HEK293 (cell line): ENCODE data around the gene TIRAP.

Experiments used
- KLF1 ChIP-seq: fragments of 450-650 bp; formaldehyde crosslinking; IDR thresholded peaks from 2 replicates; pipeline ENCODE4 v1.5.1; 2016; ENCODE audit warnings: missing biosample characterization, missing genetic modification characterization
- REPIN1 ChIP-seq: fragments of 450-650 bp; formaldehyde crosslinking; IDR thresholded peaks from 2 replicates; pipeline ENCODE4 v1.5.1; 2017; ENCODE audit warnings: missing biosample characterization, missing genetic modification characterization, low read depth
- ZBTB1 ChIP-seq: fragments of 450-650 bp; formaldehyde crosslinking; IDR thresholded peaks from 2 replicates; pipeline ENCODE4 v1.5.1; 2016; ENCODE audit warnings: missing biosample characterization, missing genetic modification characterization
- ZNF133 ChIP-seq: fragments of 450-650 bp; formaldehyde crosslinking; IDR thresholded peaks from 2 replicates; pipeline ENCODE4 v1.5.1; 2016; ENCODE audit warnings: missing biosample characterization, missing genetic modification characterization
- ZNF24 ChIP-seq: fragments of 450-650 bp; formaldehyde crosslinking; IDR thresholded peaks from 2 replicates; pipeline ENCODE4 v1.5.1; 2016; ENCODE audit warnings: missing biosample characterization, missing genetic modification characterization
- ZNF274 ChIP-seq, 2 experiments: fragments of 200-500 bp in 1 of 2; fragments of 450-650 bp in 1 of 2; sonication (Bioruptor generic) in 1 of 2; formaldehyde crosslinking in 1 of 2; IDR thresholded peaks; 2 replicates each; pipeline versions ENCODE4 v1.5.1 to v1.6.1; 2014 to 2016; ENCODE audit warnings: borderline replicate concordance in 1 of 2, inconsistent platforms in 1 of 2, low read length in 1 of 2, missing biosample characterization in 1 of 2, missing genetic modification characterization in 1 of 2
- ZNF324 ChIP-seq: fragments of 450-650 bp; formaldehyde crosslinking; IDR thresholded peaks from 2 replicates; pipeline ENCODE4 v1.5.1; 2016; ENCODE audit warnings: missing biosample characterization, missing genetic modification characterization
- ZNF473 ChIP-seq: fragments of 450-650 bp; formaldehyde crosslinking; IDR thresholded peaks from 2 replicates; pipeline ENCODE4 v1.5.1; 2017; ENCODE audit warnings: missing biosample characterization, missing genetic modification characterization
- ZNF629 ChIP-seq: fragments of 450-650 bp; formaldehyde crosslinking; IDR thresholded peaks from 2 replicates; pipeline ENCODE4 v1.5.1; 2017; ENCODE audit warnings: missing biosample characterization, missing genetic modification characterization
- ZNF747 ChIP-seq: fragments of 450-650 bp; formaldehyde crosslinking; IDR thresholded peaks from 2 replicates; pipeline ENCODE4 v1.5.1; 2016; ENCODE audit warnings: missing biosample characterization, missing genetic modification characterization
- TF ChIP-seq, protein P1 (sequence below): fragments of 450-650 bp; formaldehyde crosslinking; IDR thresholded peaks from 2 replicates; pipeline ENCODE4 v1.5.1; 2016; ENCODE audit warnings: missing biosample characterization, missing genetic modification characterization
- TF ChIP-seq, protein P2 (sequence below): fragments of 450-650 bp; formaldehyde crosslinking; optimal IDR thresholded peaks from 2 replicates; pipeline ENCODE3; 2016; ENCODE audit warnings: missing biosample characterization, mild to moderate bottlenecking, missing genetic modification characterization
- TF ChIP-seq, protein P3 (sequence below): fragments of 450-650 bp; formaldehyde crosslinking; IDR thresholded peaks from 2 replicates; pipeline ENCODE4 v1.5.1; 2016; ENCODE audit warnings: missing biosample characterization, missing genetic modification characterization

DNA sequence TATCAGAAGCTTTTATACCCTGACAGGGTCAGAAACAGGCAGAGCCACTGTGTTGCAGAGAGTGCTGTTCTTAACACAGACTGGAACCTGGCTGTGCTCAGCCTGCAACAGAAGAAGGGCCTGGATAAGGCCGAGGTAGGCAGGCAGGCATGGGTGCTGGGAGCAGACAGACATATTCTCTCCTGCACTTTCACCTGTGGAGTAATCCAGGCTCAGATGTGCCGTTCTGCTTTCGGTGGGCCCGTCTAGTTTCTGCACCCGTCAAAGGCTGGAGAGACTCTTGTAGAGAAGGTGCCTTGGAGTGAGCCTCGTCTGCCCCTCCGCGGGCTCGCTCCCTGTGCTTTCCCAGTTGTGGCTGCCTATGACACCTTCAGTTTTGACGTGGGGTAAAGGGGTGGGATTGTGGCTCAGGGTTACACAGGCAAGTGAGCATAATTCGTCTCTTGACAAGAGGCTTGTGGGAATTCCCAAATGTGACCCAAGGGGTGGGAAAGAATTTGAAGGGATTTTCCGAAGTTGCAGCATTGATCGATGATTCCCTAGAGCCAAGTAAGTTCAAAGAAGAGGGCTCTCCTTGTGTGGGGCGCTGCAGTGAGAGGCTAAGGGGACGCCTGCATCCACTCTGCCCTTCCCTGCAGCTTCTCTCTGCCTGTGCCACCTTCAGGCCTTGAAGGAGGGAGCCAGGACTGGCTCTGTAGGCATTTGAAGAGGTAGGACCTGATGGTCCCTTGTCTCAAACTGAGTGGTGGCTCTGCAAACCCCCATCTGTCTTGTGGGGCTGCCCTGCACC lies 56.4 kb downstream of the TIRAP start:
- TF ChIP-seq, protein P1, sequence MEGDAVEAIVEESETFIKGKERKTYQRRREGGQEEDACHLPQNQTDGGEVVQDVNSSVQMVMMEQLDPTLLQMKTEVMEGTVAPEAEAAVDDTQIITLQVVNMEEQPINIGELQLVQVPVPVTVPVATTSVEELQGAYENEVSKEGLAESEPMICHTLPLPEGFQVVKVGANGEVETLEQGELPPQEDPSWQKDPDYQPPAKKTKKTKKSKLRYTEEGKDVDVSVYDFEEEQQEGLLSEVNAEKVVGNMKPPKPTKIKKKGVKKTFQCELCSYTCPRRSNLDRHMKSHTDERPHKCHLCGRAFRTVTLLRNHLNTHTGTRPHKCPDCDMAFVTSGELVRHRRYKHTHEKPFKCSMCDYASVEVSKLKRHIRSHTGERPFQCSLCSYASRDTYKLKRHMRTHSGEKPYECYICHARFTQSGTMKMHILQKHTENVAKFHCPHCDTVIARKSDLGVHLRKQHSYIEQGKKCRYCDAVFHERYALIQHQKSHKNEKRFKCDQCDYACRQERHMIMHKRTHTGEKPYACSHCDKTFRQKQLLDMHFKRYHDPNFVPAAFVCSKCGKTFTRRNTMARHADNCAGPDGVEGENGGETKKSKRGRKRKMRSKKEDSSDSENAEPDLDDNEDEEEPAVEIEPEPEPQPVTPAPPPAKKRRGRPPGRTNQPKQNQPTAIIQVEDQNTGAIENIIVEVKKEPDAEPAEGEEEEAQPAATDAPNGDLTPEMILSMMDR (tag by site-specific recombination), result no peak
- TF ChIP-seq ZNF133, result no peak
- TF ChIP-seq, protein P2, sequence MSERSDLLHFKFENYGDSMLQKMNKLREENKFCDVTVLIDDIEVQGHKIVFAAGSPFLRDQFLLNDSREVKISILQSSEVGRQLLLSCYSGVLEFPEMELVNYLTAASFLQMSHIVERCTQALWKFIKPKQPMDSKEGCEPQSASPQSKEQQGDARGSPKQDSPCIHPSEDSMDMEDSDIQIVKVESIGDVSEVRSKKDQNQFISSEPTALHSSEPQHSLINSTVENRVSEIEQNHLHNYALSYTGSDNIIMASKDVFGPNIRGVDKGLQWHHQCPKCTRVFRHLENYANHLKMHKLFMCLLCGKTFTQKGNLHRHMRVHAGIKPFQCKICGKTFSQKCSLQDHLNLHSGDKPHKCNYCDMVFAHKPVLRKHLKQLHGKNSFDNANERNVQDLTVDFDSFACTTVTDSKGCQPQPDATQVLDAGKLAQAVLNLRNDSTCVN (tag by site-specific recombination), result no peak
- TF ChIP-seq REPIN1 (tag by site-specific recombination), result no peak
- TF ChIP-seq KLF1, result no peak
- no peak for TF ChIP-seq ZNF274 (IDR thresholded peaks at IDR 0.05; ENCODE audit: low read length)
- TF ChIP-seq ZNF274 (tag by site-specific recombination; IDR thresholded peaks at IDR 0.05; ENCODE audit: borderline replicate concordance), result no peak
- no peak for TF ChIP-seq ZNF747 (tag by site-specific recombination)
- TF ChIP-seq, protein P3, sequence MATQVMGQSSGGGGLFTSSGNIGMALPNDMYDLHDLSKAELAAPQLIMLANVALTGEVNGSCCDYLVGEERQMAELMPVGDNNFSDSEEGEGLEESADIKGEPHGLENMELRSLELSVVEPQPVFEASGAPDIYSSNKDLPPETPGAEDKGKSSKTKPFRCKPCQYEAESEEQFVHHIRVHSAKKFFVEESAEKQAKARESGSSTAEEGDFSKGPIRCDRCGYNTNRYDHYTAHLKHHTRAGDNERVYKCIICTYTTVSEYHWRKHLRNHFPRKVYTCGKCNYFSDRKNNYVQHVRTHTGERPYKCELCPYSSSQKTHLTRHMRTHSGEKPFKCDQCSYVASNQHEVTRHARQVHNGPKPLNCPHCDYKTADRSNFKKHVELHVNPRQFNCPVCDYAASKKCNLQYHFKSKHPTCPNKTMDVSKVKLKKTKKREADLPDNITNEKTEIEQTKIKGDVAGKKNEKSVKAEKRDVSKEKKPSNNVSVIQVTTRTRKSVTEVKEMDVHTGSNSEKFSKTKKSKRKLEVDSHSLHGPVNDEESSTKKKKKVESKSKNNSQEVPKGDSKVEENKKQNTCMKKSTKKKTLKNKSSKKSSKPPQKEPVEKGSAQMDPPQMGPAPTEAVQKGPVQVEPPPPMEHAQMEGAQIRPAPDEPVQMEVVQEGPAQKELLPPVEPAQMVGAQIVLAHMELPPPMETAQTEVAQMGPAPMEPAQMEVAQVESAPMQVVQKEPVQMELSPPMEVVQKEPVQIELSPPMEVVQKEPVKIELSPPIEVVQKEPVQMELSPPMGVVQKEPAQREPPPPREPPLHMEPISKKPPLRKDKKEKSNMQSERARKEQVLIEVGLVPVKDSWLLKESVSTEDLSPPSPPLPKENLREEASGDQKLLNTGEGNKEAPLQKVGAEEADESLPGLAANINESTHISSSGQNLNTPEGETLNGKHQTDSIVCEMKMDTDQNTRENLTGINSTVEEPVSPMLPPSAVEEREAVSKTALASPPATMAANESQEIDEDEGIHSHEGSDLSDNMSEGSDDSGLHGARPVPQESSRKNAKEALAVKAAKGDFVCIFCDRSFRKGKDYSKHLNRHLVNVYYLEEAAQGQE, result no peak
- TF ChIP-seq ZNF629 (tag by site-specific recombination), result no peak
- TF ChIP-seq ZBTB1 (tag by site-specific recombination), result no peak
- TF ChIP-seq ZNF473 (tag by site-specific recombination), result no peak
- TF ChIP-seq ZNF324, result no peak
- TF ChIP-seq ZNF24 (tag by site-specific recombination), result no peak
